HG02943 (cell line): ENCODE results near the gene CD19.
"Not testable (repeated sequence)": the region's sequence is repeated elsewhere in the genome, so short reads cannot be mapped to it uniquely, and the experiment has no call there.

Experiments
- ATAC-seq: cut with Tn5 transposase; IDR thresholded peaks from one replicate; pipeline ENCODE4 v1.9.1; 2021; ENCODE audit warnings: mild to moderate bottlenecking, low read depth, moderate library complexity; ENCODE audit not compliant: unreplicated experiment

Gene CD19

DNA sequence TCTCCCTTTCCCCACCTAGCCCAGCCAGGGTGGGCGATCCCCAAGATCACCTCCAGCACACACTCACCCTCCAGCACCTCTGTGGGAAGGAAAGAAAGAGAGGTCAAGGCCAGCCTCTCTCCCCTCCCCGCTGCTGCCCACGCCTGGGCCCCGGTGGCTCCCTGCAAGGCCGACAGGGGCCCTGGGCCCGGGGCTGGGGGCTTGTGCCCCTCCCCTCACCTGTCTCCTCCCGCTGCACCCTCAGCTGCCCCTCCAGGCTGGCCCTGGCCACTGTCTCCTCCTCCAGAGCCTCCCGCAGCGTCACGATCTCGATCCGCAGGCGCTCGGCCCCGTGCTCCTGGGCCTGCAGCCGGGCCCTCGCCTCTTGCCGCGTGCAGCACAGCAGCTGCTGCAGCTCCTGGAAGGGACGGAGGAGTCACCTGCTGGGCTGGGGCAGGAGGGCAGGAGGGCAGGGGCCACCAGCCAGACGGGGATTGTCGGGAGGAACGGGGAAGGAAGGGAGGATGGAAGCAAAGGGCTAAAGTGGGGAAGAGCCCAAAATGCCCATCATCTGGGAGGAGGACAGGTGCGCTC lies 25.9 kb upstream of the CD19 start:
- no peak for ATAC-seq

GRCh38 chr16:28910086-28911031 lies 21.4 kb upstream of the CD19 start:
- no peak for ATAC-seq

- no peak for ATAC-seq
Observed at GRCh38 chr16:28912558-28912957, 19.2 kb upstream of the CD19 start.

GRCh38 chr16:28913946-28914724 lies 17.6 kb upstream of the CD19 start:
- no peak for ATAC-seq

- no peak for ATAC-seq
Observed at GRCh38 chr16:28915181-28915580, 16.6 kb upstream of the CD19 start.

DNA sequence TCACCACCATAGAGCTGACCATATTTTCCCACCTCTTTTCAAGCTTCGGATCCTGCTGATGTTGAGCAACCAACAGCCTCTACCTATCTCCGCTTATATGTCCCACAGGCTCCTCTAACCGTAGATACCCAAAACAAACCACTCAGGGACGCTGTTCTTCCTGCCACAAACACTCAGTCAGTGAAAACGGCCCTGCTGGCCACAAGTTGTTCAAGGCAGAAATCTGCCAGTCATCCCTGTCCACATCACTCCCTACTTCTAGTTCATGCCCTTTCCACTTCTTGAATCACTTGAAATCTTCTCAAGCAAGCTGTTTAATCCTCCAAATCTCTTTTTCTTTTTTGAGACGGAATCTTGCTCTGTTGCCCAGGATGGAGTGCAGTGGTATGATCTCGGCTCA lies 14.7 kb upstream of the CD19 start:
- ATAC-seq = no peak

DNA sequence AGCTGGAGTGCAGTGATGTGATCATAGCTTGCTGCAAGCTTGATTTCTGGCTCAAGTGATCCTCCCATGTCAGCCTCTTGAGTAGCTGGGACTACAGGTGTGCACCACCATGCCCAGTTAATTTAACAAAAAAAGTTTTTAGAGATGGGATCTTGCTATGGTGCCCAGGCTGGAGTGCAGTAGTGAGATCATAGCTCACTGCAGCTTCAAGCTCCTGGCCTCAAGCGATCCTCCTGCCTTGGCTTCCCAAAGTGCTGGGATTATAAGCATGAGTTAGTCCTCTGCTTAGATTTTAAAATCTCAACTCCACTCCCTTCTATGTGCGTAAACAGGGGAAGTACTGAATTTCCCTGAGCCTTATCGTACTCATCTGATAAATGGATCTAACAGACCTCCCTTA lies 13.1 kb upstream of the CD19 start:
- ATAC-seq = no peak

DNA sequence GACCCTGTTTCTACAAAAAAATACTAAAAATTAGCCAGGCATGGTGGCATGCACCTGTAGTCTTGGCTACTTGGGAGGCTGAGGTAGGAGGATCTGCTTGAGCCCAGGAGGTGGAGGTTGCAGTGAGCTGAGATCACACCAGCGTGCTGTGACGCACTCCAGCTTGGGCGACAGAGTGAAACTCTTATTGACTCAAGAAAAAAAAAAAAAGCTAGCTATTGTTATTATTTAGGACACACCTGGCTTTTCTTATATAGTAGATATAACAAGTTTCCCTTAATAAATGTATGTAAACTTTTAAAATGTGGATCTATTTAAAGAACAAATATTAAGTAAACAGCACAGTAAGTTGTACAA lies 8.6 kb upstream of the CD19 start:
- ATAC-seq = no peak

DNA sequence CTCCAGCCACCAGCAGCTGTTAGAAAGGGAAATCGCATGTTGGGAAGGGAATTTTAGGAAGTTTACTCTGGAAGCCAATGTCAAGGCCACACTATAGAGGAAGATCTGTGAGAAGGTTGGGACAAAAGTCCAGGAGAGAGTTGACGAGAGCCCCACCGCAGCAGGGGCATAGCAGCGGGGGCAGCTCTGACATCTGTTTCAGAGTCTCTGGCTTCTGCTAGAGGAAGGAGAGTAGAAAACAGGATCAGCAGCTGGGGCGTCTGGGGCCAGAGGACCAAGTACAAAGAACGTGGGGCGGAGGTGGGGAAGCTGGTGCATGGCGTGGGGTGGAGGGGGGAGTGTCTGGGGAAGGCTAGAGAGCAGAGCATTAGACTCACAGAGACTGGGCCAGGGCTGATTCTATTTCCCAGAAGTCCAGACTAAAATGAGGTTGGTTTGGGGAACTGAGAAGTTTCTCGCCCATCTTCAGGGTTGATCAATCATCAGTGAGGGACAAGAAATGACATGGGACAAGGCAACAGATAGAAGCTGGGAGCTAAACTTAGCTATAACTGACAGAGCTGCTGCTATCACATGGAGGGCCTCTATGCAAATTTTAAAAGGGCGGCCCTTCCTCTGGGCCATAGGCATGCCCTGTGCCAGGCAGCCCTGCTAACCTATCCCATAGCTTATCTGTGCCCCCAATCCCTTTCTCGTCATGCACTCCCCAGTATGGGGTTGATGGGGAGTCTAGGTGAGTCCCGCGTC lies 7.9 kb upstream of the CD19 start:
- ATAC-seq = peak; percentile 53

DNA sequence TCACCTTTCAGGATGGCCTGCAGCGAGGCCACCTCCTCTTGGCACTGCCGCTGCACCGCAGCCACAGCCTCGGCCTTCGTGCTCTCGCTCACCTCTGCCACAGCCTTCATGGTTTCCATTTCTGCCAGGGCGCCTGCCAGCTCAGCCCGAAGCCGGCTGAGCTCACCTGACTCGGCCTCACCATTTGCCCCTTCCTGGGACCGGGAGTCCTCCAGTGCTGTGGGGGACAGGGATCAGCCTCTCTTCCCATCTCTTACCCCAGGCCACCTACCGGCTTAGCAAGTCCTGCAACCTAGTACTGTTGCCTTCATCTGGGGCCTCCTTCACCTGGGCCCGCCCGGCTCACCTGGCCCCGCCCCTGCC lies 7.4 kb upstream of the CD19 start:
- no peak for ATAC-seq

- ATAC-seq = peak; percentile 60
Observed at GRCh38 chr16:28924762-28925385, 6.9 kb upstream of the CD19 start, which contains the start of gene RABEP2. Gene RABEP2, minus strand, starts transcription at chr16:28925238. Its CDS starts 75 bp downstream, at chr16:28925163.

DNA sequence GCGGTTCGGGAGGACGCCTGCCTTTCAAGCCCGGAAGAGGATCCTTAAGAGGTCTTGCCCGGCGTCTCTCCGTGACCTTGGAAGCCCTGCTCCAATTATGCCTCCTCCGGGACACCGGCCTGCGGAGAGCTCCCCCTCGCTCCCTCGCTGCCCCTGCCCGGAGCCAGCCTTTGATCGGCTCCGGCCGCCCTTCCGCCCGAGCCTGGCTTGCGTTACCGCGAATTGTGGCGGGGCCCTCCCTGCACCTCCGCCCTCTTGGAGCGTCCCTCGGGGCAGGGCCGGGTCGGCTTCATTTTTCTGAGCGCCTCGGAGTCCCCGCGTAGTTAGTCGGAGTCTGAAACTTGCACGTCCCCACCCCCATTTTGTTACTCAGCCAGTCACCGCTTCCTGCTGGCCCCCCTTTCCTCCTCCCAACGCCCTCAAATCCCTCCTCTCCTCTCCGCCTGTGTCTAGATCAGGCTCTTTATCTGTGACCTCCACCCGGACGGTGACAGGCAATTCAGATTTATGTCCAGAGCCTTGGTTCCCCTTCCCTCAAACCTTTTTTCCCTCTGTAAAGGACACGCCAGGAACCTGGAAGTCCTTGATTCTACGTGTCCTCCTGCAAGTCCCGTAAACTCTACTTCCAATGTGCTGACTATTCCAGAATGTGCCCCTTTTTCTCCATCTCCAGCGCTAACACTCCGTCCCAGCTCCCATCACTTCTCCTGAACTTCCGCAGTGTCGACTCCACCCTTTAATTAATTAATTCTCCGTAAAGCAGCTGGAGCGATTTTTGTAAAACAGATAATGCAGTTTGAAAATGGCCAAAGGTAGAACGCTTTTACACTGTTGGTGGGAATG lies 6.2 kb upstream of the CD19 start:
- ATAC-seq = peak; percentile 25

DNA sequence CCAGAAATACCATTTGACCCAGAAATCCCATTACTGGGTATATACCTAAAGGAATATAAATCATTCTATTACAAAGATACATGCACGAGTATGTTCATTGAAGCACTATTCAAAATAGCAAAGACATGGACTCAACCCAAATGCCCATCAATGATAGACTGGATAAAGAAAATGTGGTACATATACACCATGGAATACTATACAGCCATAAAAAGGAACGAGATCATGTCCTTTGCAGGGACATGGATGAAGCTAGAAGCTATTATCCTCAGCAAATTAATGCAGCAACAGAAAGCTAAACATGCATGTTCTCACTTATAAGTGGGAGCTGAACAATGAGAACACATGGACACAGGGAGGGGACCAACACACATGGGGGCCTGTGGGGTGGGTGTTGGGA lies 5.5 kb upstream of the CD19 start:
- ATAC-seq = not testable (repeated sequence)

DNA sequence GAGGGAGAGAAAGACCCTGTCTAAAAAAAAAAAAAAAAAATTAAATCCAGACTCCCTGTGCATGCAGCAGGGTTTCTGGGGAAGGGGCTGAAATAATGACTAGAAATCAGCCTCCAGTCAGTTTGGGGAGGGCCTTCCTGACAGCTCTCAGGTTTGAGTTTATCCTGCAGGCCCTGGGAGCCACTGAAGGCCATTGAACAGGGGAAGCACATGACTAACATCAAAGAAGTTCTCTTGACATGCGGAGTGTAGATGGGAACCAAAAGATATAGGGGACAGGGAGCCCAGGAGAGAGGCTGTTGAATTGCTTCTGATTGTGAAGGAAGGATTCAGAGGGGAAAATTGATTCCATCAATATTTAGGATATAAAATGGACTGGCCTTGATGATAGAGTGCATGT lies 4.0 kb upstream of the CD19 start:
- no peak for ATAC-seq

GRCh38 chr16:28930203-28930602 lies 1.6 kb upstream of the CD19 start:
- no peak for ATAC-seq

DNA sequence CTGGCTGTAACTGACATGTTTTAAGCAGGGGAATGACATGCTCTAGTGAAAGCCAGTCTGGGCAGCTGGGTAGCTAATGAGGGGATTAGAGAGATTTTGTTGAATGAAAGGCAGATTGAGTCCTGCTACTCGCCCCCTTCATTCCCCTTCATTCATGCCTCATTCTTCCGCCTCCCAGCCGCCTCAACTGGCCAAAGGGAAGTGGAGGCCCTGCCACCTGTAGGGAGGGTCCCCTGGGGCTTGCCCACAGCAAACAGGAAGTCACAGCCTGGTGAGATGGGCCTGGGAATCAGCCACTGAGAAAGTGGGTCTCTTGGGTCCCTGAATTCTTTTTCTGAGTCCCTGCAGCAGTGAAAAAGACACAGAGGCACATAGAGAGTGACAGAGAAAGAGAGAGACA lies 1.1 kb upstream of the CD19 start:
- ATAC-seq = peak; percentile 56

DNA sequence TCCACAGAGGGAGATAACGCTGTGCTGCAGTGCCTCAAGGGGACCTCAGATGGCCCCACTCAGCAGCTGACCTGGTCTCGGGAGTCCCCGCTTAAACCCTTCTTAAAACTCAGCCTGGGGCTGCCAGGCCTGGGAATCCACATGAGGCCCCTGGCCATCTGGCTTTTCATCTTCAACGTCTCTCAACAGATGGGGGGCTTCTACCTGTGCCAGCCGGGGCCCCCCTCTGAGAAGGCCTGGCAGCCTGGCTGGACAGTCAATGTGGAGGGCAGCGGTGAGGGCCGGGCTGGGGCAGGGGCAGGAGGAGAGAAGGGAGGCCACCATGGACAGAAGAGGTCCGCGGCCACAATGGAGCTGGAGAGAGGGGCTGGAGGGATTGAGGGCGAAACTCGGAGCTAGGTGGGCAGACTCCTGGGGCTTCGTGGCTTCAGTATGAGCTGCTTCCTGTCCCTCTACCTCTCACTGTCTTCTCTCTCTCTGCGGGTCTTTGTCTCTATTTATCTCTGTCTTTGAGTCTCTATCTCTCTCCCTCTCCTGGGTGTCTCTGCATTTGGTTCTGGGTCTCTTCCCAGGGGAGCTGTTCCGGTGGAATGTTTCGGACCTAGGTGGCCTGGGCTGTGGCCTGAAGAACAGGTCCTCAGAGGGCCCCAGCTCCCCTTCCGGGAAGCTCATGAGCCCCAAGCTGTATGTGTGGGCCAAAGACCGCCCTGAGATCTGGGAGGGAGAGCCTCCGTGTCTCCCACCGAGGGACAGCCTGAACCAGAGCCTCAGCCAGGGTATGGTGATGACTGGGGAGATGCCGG lies 769 bp downstream of the CD19 start:
- ATAC-seq = no peak

GRCh38 chr16:28933171-28933570 lies 1.4 kb downstream of the CD19 start:
- ATAC-seq = no peak

DNA sequence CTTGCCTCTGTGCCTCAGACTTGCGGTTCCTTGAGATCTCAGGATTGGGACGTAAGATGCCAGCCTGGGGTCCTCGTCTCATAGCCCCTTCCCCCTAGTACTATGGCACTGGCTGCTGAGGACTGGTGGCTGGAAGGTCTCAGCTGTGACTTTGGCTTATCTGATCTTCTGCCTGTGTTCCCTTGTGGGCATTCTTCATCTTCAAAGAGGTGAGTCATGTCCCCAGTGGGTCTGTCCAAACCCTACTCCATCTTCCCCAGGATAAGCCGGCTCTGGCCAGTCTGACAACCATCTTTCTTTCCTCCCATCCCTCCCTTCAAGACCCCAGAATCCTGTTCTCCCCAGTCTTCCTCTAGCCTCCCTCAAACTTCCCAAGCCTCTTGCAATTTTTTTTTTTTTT lies 3.6 kb downstream of the CD19 start:
- ATAC-seq = no peak
